GM20431 (cell line): ENCODE data around the gene AP4E1.
"Not testable (repeated sequence)": the region's sequence is repeated elsewhere in the genome, so short reads cannot be mapped to it uniquely, and the experiment has no call there.

Source experiments
- in situ Hi-C: fragments of 300-500 bp; cut with MseI, MboI; formaldehyde crosslinking; loops from one replicate; pipeline ENCODE4 v1.15.0; 2020; ENCODE audit warnings: low sequenced_read_pairs; ENCODE audit not compliant: unreplicated experiment

Gene AP4E1

GRCh38 chr15:50886611-50887345, 21.7 kb upstream of the AP4E1 start:
- in situ Hi-C loops = no loop called here

- in situ Hi-C loops = no loop called here
Observed at GRCh38 chr15:50888054-50888453, 20.4 kb upstream of the AP4E1 start.

GRCh38 chr15:50889589-50889988, 18.9 kb upstream of the AP4E1 start:
- in situ Hi-C loops = no loop called here

GRCh38 chr15:50890751-50891150, 17.7 kb upstream of the AP4E1 start:
- in situ Hi-C loops = no loop called here

- in situ Hi-C loops = no loop called here
Observed at GRCh38 chr15:50891159-50891558, 17.3 kb upstream of the AP4E1 start.

- in situ Hi-C loops = no loop called here
Observed at GRCh38 chr15:50893976-50894375, 14.5 kb upstream of the AP4E1 start.

GRCh38 chr15:50901390-50901789, 7.1 kb upstream of the AP4E1 start:
- in situ Hi-C loops = not testable (repeated sequence)

- in situ Hi-C loops = no loop called here
Observed at GRCh38 chr15:50904211-50904610, 4.3 kb upstream of the AP4E1 start.

- in situ Hi-C loops = no loop called here
Observed at GRCh38 chr15:50905055-50905454, 3.4 kb upstream of the AP4E1 start.

GRCh38 chr15:50906954-50907600, 1.4 kb upstream of the AP4E1 start:
- in situ Hi-C loops = no loop called here

- in situ Hi-C loops = no loop called here
Observed at GRCh38 chr15:50907601-50908208, 778 bp upstream of the AP4E1 start.

GRCh38 chr15:50909010-50909317, 481 bp downstream of the AP4E1 start:
- in situ Hi-C loops = no loop called here

- in situ Hi-C loops = not testable (repeated sequence)
Observed at GRCh38 chr15:50910426-50910795, 1.9 kb downstream of the AP4E1 start.

- in situ Hi-C loops = no loop called here
Observed at GRCh38 chr15:50911001-50911400, 2.5 kb downstream of the AP4E1 start.

- in situ Hi-C loops = no loop called here
Observed at GRCh38 chr15:50911621-50912020, 3.1 kb downstream of the AP4E1 start.

GRCh38 chr15:50916400-50916799, 7.9 kb downstream of the AP4E1 start:
- in situ Hi-C loops = no loop called here

- in situ Hi-C loops = not testable (repeated sequence)
Observed at GRCh38 chr15:50919359-50919758, 10.9 kb downstream of the AP4E1 start.

- in situ Hi-C loops = no loop called here
Observed at GRCh38 chr15:50925281-50925680, 16.8 kb downstream of the AP4E1 start.

- in situ Hi-C loops = no loop called here
Observed at GRCh38 chr15:50929062-50929461, 20.6 kb downstream of the AP4E1 start.

GRCh38 chr15:50930792-50931191, 22.3 kb downstream of the AP4E1 start:
- in situ Hi-C loops = no loop called here

GRCh38 chr15:50933341-50933740, 24.9 kb downstream of the AP4E1 start:
- in situ Hi-C loops = no loop called here

- in situ Hi-C loops = no loop called here
Observed at GRCh38 chr15:50938525-50938924, 30.0 kb downstream of the AP4E1 start.
